Naive thymus-derived CD4-positive, alpha-beta T cell (primary cell): ENCODE results near the gene PNP. TPM values are rescaled to one million over a fixed set of nuclear protein-coding genes. Genes with fewer than 3 reads are reported as not detected.

Source experiments
- ATAC-seq: fragments of 150-1000 bp; cut with Tn5 transposase; 2 replicates; pipeline ENCODE4 v1.10.0; 2021; ENCODE audit warnings: mild to moderate bottlenecking, moderate library complexity
- CTCF ChIA-PET: fragments of 350-600 bp; sonication (Branson Sonifier 250); formaldehyde crosslinking; loops from one replicate; lab custom pipeline; 2021; ENCODE audit warnings: antibody characterized with exemption; lab: Charles Lee
- POLR2A ChIA-PET: fragments of 350-600 bp; sonication (Branson Sonifier 250); formaldehyde crosslinking; loops from one replicate; lab custom pipeline; 2021; ENCODE audit warnings: antibody characterized with exemption, inconsistent platforms; lab: Charles Lee
- DNase-seq, 9 donors: peaks; one replicate each; pipeline versions ENCODE4 v3.0.0 to v3.0.0-alpha.2; 2020 to 2022; ENCODE audit warnings: mixed read lengths in 1 of 9
- H3K27ac ChIP-seq: one replicate; pipeline ENCODE4 v1.7.0; 2013; ENCODE audit warnings: mild to moderate bottlenecking, low read depth, low read length, moderate library complexity
- H3K27me3 ChIP-seq, 2 donors: one replicate each; pipeline ENCODE4 v1.7.0; 2013; ENCODE audit warnings: low read length in 2 of 2, mild to moderate bottlenecking in 2 of 2, moderate library complexity in 2 of 2; ENCODE audit not compliant: control insufficient read depth in 2 of 2, insufficient read depth in 2 of 2
- H3K36me3 ChIP-seq, 3 experiments: 1 replicate in 2 of 3; 2 replicates in 1 of 3; pipeline ENCODE4 v1.7.0; 2013; ENCODE audit warnings: low read length in 3 of 3, mild to moderate bottlenecking in 3 of 3, moderate library complexity in 1 of 3; ENCODE audit not compliant: insufficient read depth in 3 of 3, control insufficient read depth in 2 of 3
- H3K4me1 ChIP-seq, 2 donors: one replicate each; pipeline ENCODE4 v1.7.0; 2013; ENCODE audit warnings: low read length in 2 of 2, mild to moderate bottlenecking in 2 of 2, moderate library complexity in 1 of 2; ENCODE audit not compliant: control insufficient read depth in 2 of 2, insufficient read depth in 2 of 2
- H3K4me3 ChIP-seq: 2 replicates; pipeline ENCODE4 v1.7.0; 2013; ENCODE audit warnings: mild to moderate bottlenecking, low read length
- H3K9me3 ChIP-seq, 3 experiments: 1 replicate in 2 of 3; 2 replicates in 1 of 3; pipeline ENCODE4 v1.7.0; 2013; ENCODE audit warnings: low read length in 3 of 3; ENCODE audit not compliant: control insufficient read depth in 2 of 3
- H3K27ac Mint-ChIP-seq, 9 donors: one replicate each; pipeline ENCODE4 v1.8.0; 2020 to 2022; ENCODE audit warnings: mixed read lengths in 9 of 9, mild to moderate bottlenecking in 8 of 9, moderate library complexity in 5 of 9, inconsistent platforms in 2 of 9
- H3K27me3 Mint-ChIP-seq, 5 donors: one replicate each; pipeline ENCODE4 v1.8.0; 2021 to 2022; ENCODE audit warnings: mixed read lengths in 5 of 5, mild to moderate bottlenecking in 1 of 5
- H3K36me3 Mint-ChIP-seq, 5 donors: one replicate each; pipeline ENCODE4 v1.8.0; 2020 to 2022; ENCODE audit warnings: mixed read lengths in 5 of 5, mild to moderate bottlenecking in 3 of 5, inconsistent platforms in 1 of 5
- H3K4me1 Mint-ChIP-seq, 7 donors: one replicate each; pipeline ENCODE4 v1.8.0; 2020 to 2022; ENCODE audit warnings: mixed read lengths in 7 of 7, mild to moderate bottlenecking in 3 of 7, inconsistent platforms in 1 of 7
- H3K4me3 Mint-ChIP-seq, 10 donors: one replicate each; pipeline ENCODE4 v1.8.0; 2020 to 2022; ENCODE audit warnings: mild to moderate bottlenecking in 10 of 10, mixed read lengths in 10 of 10, moderate library complexity in 6 of 10, inconsistent platforms in 2 of 10
- H3K9me3 Mint-ChIP-seq, 11 donors: one replicate each; pipeline ENCODE4 v1.8.0; 2020 to 2022; ENCODE audit warnings: mixed read lengths in 11 of 11, mild to moderate bottlenecking in 4 of 11, inconsistent platforms in 1 of 11, moderate library complexity in 1 of 11
- intact Hi-C, 2 donors: fragments of 100-400 bp; cut with micrococcal nuclease; formaldehyde crosslinking; loops; one replicate each; pipeline ENCODE4 v1.15.1; 2023
- polyA plus RNA-seq, 2 donors: library from polyadenylated mRNA; unstranded; fragments of 300-500 nt; fragmentation: Illumina TruSeq; gene quantifications; one replicate each; pipeline ENCODE4 v1.2.3, GENCODE V29; 2021
- total RNA-seq, 6 experiments: library from RNA in 5 of 6; stranded (reverse) in 5 of 6; gene quantifications; 1 replicate in 5 of 6; 2 replicates in 1 of 6; pipeline ENCODE4 v1.2.3 and lab custom pipeline; 2021 to 2026

Gene PNP
- total and polyA plus RNA-seq, 7 experiments from 2014 or later = 35.6 to 179 (median 82.1) TPM

DNA sequence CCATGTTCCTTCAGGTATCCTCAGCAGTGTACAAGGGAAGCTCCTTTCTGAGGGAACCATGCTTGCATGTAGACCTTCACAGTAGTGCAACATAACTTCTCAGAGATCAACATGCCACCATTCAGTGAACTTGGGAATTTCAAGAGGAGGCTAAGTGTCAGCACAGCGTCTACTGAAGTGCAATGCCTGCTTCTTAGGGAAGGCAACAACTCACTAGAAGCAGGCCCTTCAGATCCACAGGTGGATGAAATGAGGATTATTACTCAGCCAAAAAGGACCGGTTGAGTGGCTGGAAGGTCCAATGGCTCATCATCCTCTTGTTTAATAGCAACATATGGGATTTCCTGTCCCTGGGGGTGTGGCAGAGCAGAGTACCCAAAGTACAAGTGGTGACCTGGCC is 54.8 kb downstream of the PNP start:
- Mint-ChIP-seq H3K27me3 (peaks cover 0 to 34% (median 8%) of the 10 kb centered on the region in 5 donors), H3K4me1 (peaks cover 0 to 20% (median 4%) of the 10 kb centered on the region in 7 donors), H3K36me3 (no peaks in the 10 kb centered on the region), H3K27ac (peak overlapping the region in 1 of 9 donors; percentile 25), H3K4me3 (no peak overlapping the region), H3K9me3 (peaks cover 0 to 4% (median 0%) of the 10 kb centered on the region in 11 donors)
- Histone ChIP-seq H3K27ac (no peak overlapping the region), H3K27me3 (no peaks in the 10 kb centered on the region), H3K4me3 (no peak overlapping the region), H3K9me3 (no peaks in the 10 kb centered on the region), H3K4me1 (no peaks in the 10 kb centered on the region), H3K36me3 (no peaks in the 10 kb centered on the region)
- ChIA-PET CTCF (no interaction called here), POLR2A (no interaction called here)
- ATAC-seq (no peak), DNase-seq (no peak)
- intact Hi-C loops = no loop called here

Other genes starting within 250 kb of the PNP start
- gene OR11H6, start 245.7 kb upstream of the PNP start, total RNA-seq = not detected
- gene OR11H6, start 245.7 kb upstream of the PNP start, polyA plus RNA-seq = not detected
- not detected for gene OR11H7, start 240.4 kb upstream of the PNP start, total RNA-seq
- not detected for gene OR11H7, start 240.4 kb upstream of the PNP start, polyA plus RNA-seq
- gene OR11H4, start 230.1 kb upstream of the PNP start, total RNA-seq = not detected
- not detected for gene OR11H4, start 230.1 kb upstream of the PNP start, polyA plus RNA-seq
- gene TTC5, start 163.5 kb upstream of the PNP start, total RNA-seq = 10 to 100 TPM; 16.4 to 30.1 (median 20.3) TPM
- gene TTC5, start 163.5 kb upstream of the PNP start, polyA plus RNA-seq = 10 to 100 TPM; 20.8 to 21.3 TPM
- gene CCNB1IP1, start 136.1 kb upstream of the PNP start, total RNA-seq = 10 to 100 TPM; 19.1 to 29.8 (median 28.7) TPM
- gene CCNB1IP1, start 136.1 kb upstream of the PNP start, polyA plus RNA-seq = 10 to 100 TPM; 14.8 to 21.4 TPM
- 10 to 100 TPM; 15.3 to 24.5 (median 21.3) TPM for gene PARP2, start 125.8 kb upstream of the PNP start, total RNA-seq
- 10 to 100 TPM in 1 of 2 donors, 1 to 10 TPM in 1; 9.8 to 14.0 TPM for gene PARP2, start 125.8 kb upstream of the PNP start, polyA plus RNA-seq
- gene TEP1, start 55.9 kb upstream of the PNP start, total RNA-seq = 10 to 100 TPM; 23.5 to 56.0 (median 43.6) TPM
- 1 to 10 TPM in 1 of 2 donors, under 1 TPM in 1; 0.74 to 6.3 TPM for gene TEP1, start 55.9 kb upstream of the PNP start, polyA plus RNA-seq
- gene KLHL33, start 33.2 kb upstream of the PNP start, total RNA-seq = under 1 TPM in 4 of 5 experiments, not detected in 1; 0.14 to 0.51 (median 0.23) TPM
- not detected for gene KLHL33, start 33.2 kb upstream of the PNP start, polyA plus RNA-seq
- gene OSGEP, start 14.6 kb upstream of the PNP start, total RNA-seq = 10 to 100 TPM; 54.2 to 77.2 (median 69.1) TPM
- gene OSGEP, start 14.6 kb upstream of the PNP start, polyA plus RNA-seq = 10 to 100 TPM; 30.8 to 42.9 TPM
- gene APEX1, start 14.2 kb upstream of the PNP start, total RNA-seq = 100 to 1,000 TPM in 4 of 5 experiments, 10 to 100 TPM in 1; 97.4 to 159 (median 129) TPM
- 100 to 1,000 TPM; 161 to 205 TPM for gene APEX1, start 14.2 kb upstream of the PNP start, polyA plus RNA-seq
- gene PIP4P1, start 8.0 kb upstream of the PNP start, total RNA-seq = 10 to 100 TPM; 34.9 to 87.1 (median 74.2) TPM
- gene PIP4P1, start 8.0 kb upstream of the PNP start, polyA plus RNA-seq = 10 to 100 TPM; 20.7 to 38.5 TPM
- 1 to 10 TPM in 1 of 5 experiments, under 1 TPM in 4; 0.63 to 1.1 (median 0.70) TPM for gene RNASE10, start 36.1 kb downstream of the PNP start, total RNA-seq
- gene RNASE10, start 36.1 kb downstream of the PNP start, polyA plus RNA-seq = not detected
- not detected for gene RNASE9, start 91.6 kb downstream of the PNP start, total RNA-seq
- gene RNASE9, start 91.6 kb downstream of the PNP start, polyA plus RNA-seq = not detected
- not detected for gene RNASE11, start 118.6 kb downstream of the PNP start, total RNA-seq
- gene RNASE11, start 118.6 kb downstream of the PNP start, polyA plus RNA-seq = not detected
- gene RNASE12, start 122.0 kb downstream of the PNP start, total RNA-seq = not detected
- not detected for gene RNASE12, start 122.0 kb downstream of the PNP start, polyA plus RNA-seq
- gene OR6S1, start 172.3 kb downstream of the PNP start, total RNA-seq = not detected
- not detected for gene OR6S1, start 172.3 kb downstream of the PNP start, polyA plus RNA-seq
- 1 to 10 TPM in 1 of 5 experiments, under 1 TPM in 4; 0.17 to 4.2 (median 0.43) TPM for gene RNASE4, start 215.2 kb downstream of the PNP start, total RNA-seq
- gene RNASE4, start 215.2 kb downstream of the PNP start, polyA plus RNA-seq = under 1 TPM in 1 of 2 donors, not detected in 1; 0.83 TPM
- gene ANG, start 219.4 kb downstream of the PNP start, total RNA-seq = 1 to 10 TPM in 3 of 5 experiments, not detected in 2; 1.6 to 3.5 (median 1.7) TPM
- gene ANG, start 219.4 kb downstream of the PNP start, polyA plus RNA-seq = under 1 TPM in 1 of 2 donors, not detected in 1; 0.40 TPM